GM21360 (cell line): Measurements from ENCODE around the gene POLE.

Experiments used
- ATAC-seq: cut with Tn5 transposase; IDR thresholded peaks from one replicate; pipeline ENCODE4 v1.9.1; 2021; ENCODE audit warnings: mild to moderate bottlenecking, moderate library complexity; ENCODE audit not compliant: unreplicated experiment

POLE gene

DNA sequence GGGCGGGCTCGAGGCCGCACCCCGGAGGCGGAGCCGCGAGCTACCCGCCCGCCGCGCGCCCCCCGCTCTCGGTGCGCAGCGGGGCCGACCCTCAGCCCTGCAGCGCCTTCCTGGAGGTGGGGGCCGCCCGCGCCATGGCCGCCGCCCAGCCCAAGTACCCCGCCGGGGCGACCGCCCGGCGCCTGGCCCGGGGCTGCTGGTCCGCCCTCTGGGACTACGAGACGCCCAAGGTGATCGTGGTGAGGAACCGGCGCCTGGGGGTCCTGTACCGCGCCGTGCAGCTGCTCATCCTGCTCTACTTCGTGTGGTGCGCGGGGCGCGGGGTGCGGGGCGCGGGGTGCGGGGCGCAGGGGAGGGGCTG lies 68.5 kb downstream of the POLE start, which contains the start of gene P2RX2:
TSS of gene P2RX2 (plus strand) at position 94 of the 361 bp plus-strand sequence. CDS start at position 135, 41 bp downstream.
- ATAC-seq, result no peak

DNA sequence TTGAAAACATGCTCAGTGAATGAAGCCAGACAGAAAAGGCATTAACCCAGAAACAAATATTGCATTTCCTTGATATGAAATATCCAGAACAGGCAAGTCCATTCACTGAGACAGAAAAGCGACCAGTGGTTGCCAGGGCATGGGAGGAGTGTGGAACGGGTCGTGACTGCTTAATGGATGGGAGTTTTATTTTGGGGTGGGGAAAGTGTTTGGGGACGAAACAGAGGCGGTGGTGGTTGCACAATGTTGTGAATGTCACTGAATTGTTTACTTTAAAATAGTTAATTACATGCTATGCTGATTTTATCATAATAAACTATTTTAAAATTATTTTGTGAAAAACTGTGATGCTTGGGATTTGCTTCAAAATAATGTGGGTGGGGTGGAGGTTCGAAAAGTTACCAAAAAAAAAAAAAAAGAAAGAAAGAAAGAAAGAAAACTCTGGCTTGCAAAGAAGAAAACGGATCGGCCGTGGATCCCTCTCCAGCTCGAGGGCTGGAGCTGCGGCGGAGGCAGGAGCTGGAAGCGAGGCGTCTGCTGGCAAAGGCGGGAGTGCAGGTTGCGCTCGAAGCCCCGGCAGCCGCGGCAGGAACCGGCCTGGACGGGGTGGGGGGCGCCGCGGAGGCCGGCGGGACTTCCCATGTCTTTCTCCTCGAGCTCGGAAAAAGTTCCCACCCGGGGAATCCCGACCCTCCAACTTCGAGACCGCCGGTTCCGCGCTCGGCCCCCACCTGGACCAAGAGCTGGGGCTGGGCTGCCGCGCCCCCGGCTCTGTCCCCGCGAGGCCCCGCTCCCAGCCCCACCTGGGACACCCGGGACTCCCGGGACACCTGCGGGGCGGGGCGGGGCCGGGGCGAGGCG lies 69.1 kb downstream of the POLE start:
- ATAC-seq, result no peak

DNA sequence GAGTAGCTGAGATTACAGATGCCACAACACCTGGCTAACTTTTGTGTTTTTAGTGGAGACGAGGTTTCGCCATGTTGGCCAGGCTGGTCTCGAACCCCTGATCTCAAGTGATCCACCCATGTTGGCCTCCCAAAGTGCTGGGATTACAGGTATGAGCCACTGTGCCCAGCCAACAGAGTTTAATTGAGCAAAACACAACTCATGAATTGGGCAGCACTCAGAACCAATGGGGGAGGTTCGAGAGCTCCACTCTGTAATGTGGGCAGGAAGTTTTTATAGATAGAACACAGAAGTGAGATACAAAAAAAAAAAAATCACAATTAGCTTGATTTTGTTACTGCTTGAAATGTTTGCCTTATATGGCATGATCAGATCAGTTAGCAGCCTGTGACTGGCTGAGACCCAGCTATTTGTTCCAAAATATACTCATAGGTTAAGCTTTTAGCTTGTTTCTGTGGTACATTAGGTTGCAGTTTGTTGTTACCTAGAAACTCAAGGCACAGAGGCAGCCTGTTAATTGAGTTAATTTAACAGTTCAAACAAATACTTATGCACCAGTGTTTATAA lies 69.9 kb downstream of the POLE start:
- ATAC-seq, result no peak

DNA sequence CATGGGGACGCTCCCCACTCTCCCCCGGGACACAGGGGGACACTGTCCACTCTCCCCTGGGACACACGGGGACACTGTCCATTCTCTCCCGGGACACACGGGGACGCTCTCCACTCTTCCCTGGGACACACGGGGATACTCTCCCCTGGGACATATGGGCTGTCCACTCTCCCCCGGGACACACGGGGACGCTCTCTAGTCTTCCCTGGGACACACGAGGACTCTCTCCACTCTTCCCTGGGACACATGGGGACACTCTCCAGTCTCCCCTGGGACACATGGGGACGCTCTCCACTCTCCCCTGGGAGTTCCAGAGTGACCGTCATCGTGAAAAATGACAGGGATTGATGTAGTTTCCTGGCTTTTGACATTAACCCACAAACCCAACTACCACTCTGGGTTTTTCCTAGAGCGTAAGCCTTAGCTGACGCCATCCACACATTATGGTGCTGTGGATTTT lies 71.5 kb downstream of the POLE start:
- ATAC-seq, result no peak

DNA sequence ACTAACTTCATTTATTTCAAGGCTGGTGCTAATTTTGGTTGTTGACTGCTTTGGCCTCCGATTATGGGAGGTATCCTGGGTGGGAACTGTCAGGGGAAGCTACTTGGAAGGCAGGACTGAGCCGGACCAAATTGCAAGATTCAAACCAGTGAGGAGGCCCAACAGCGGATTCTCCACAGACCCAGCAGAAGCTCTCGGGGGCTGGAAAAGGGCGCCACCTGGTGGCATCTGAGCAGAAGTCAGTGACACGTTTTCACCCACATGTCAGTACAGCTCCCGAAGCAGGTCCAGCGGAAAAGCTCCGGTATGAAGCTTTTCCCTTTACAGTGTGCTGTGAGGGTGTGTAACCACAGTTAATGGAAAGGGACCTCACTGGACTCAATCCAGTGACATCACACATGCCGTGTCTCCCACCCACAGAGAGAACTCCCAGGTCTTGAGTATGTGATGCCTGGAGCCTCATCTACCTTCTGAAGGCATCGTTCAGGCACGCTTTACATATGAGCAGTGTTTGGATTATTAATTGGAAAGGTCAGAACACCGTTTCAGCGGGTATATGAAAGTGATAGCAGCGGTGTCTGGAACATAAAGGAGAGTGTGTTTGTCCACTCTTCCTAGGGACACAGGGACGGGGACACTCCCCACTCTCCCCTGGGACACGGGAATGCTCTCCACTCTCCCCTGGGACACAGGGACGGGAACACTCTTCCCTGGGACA lies 72.1 kb downstream of the POLE start:
- ATAC-seq, result no peak

DNA sequence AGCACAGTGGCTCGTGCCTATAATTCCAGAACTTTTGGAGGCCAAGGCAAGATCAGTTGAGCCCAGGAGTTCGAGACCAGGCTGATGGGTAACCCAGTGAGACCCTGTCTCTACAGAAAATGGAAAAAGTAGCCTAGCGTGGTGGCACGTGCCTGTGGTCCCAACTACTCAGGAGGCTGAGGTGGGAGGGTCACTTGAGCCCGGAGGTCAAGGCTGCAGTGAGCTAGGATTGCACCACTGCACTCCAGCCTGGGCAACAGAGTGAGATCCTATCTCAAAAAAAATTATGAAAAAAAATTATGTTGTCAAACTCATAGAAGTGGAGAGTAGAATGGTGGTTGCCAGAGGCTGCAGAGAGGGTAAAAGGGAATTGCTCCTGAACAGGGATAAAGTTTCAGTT lies 73.1 kb downstream of the POLE start:
- no peak for ATAC-seq

DNA sequence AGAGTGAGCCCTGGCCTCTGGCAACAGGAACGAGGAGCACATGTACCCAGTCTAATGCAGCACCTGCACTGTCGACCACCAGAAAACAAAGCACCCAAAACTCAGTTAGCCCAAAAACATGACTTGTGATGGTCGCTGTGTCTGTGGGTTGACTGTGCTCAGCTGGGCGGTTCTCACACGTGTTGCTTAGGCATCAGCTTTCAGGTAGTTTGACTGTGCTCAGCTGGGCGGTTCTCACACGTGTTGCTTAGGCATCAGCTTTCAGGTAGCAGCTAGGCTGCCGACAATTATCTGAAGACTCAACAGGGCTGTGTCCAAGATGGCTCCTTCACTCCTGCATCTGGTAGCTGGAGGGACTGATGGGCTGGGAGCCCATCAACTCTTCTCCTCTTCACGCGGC lies 75.5 kb downstream of the POLE start:
- ATAC-seq, result no peak

DNA sequence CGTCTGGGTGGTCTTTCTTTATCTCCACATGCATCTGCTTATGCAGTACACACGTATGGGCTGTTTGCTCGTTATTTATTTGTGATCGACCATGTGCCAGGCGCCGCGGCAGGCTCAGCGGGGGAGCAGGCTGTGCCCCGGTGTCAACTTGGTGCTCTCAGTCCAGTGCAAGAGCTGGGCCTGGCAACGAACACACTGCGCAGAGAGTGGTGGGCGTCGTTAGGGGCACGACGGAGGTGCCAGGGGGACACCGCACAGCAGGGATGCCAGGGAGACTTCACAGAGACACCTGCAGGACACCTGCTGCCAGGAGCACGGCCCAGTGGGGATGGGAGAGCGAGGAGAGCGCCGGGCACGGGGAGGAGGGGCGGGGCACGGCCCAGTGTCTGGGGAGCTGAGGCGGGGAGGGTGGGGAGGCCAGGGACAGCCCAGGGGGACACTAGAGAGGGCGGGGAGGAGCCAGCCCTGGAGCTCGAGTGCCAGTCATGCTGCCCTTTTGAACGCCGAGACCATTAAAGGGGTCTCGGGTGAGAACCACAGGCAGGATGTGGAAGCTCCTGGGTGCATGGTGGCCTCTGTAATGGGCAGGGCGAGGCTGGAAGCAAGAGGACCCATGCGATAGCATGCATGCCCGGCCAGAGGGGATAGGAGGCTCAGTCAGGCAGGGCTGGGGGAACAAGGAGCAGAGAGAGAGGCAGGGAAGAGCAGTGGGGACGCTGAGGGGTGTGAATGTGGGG lies 76.1 kb downstream of the POLE start:
- ATAC-seq, result no peak

DNA sequence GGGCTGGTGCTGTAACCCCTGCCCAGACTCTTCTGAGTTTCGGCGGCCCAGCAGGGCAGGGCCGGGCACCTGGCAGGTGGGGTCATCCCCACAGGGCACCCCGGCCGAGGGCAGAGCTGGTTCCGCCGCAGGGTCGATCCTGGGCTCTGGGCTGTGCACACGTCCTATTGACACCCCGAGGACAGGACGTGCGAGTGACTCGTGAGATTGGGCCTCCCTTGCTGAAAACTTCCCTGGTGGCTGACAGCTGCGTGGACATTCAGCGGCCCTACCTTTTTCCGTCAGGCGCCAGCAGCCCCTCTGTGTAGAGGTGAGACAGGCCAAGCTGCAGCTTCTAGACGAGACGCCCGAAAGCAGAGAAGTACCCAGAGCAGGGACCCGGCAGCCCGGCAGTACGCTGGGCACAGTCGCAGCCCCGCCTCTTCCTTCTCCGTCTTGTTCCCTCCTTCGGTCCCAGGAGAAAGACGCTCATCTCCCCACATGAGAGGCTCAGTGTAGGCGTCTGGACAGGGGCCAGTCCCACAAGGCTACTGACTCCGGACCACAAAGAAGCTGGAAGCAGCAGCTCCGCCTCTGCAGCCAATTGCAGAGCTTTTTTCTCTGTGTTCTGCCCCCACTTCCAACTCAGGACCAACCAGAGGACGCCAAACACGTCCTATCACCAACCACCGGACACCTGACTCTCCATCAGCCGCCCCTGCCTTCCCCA lies 76.9 kb downstream of the POLE start, which contains the start of gene LRCOL1:
TSS of gene LRCOL1 (minus strand) at position 532 of the 709 bp plus-strand sequence. CDS start 4,331 bp downstream, outside the sequence.
- ATAC-seq, result no peak

DNA sequence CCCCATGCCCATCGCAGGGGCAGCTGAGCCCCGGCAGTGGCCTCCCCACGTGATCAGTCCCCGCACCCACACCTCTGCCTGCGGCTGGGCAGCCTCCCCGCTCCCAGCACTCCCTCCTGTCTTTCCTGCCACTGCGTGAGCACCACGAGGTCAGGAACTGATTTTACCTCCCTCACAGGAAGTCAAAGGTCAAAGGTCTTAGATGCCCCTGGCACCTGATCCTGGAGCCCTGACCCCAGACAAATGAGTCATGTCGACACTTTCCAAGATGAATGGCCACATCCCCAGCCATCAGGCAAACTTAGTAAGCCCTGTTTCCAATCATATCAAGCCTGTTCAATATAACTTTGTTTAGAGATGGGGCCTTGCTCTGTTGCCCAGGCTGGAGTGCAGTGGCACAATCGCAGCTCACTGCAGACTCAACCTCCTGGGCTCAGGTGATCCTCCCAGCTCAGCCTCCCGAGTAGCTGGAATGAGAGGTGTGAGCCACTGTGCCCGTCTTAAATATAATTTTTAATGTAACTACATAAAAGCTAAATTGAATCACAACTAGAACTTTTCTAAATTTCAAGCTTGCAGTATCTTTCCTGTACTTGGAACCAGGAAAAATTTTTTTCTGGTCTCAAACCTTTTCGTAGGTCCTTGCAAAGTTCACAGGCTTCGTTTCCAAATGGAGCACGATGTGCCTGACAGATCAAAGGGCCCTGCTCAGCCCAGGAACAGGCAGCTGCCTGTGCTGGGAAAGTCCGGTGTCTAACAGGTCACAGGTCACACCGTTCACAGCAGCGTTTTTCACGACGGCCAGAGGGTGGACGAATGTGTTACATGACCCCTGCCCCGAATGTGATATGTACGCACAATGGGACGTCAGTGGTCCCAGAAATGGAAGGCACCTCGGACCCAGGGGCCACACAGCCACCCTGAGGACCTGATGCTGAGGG lies 78.6 kb downstream of the POLE start:
- ATAC-seq, result no peak

DNA sequence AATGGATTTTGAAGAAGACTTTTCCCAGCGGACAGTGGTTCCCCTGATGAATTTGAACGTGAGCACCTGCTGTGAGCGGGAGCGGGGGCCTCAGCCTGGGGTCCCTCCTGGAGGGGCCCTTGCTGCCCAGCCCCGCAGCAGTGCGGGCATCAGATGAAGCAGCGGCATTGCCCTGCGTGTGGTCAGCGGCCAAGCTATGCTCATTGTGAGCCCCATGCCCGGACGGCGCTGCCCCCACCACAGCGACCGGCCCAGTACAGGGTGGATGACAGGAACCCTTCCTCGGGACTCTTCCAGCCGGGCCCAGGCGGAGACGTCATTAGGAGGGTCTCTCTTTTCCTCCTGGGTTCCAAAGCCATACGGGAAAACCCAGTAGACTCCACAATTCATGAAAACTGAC lies 80.2 kb downstream of the POLE start:
- no peak for ATAC-seq

DNA sequence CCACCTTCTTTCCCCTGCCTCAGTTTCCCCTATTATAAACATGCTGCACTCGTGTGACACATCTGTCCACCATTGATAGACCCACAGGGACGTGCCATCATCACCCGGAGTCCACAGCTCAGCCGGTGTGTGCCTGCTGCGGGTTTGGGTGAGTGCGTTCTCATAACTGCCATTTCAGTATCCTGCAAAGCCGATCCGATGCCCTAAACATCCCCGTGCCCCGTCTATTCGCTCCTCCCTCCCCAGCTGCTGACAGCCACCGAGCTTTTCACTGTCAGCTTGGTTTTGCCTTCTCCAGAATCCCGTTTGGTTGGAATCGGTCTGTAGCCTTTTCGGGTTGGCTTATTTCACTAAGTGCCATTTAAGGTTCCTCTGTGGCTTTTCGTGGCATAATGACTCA lies 80.7 kb downstream of the POLE start:
- ATAC-seq, result no peak

DNA sequence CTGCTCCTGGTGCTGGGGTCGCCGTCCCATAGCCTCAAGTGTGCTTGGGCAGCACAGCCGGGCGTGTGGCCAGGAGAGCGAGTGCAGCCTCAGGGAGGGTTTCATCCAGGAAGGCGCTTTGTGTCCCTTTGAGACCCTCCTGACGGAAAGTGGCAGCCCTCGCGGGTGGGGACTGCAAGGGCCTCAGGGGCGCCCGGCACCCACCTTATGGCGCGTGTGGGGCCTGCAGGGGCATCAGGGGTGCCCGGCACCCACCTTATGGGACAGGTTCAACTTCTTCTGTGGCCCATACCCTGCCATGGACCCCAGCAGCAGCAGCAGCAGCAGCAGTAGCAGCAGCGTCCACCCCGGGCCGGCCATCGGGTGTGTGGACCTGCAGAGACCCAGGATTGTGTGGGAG lies 81.2 kb downstream of the POLE start:
- no peak for ATAC-seq

DNA sequence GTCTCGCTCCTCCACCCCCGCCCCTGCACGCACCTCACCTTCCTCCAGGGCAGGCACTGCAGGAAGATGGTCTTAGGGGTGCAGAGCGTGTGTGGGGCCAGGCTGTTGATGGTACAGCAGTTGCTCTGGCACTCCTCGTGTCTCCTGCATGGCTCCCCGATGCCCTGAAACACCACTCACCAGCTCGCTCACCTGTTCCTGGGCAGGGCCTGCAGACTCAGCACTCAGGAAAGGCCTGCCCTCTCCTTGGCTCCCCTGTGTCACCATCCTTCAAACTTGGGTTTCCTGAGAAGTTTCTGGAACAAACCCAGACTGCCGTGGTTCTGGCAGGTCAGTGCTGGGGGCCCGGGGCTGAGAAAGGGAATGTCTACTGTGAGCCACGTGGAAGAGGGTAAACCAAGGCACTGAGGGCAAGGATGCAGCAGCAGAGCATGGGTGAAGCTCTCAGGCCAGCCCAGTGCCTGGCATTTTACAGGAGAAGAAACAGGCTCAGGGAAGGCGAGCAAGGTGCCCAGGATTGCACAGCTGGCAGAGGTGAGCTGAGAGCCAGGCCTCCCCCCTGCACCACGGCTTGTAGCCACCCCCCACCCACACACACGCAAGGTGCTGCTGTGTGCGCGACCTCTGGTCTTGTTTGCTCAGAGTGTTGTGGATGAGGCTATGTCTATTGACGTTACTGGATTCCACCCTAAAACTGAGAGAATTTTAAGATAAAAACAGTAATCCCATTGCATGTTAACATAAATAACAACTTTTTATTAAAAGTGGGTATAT lies 82.3 kb downstream of the POLE start:
- no peak for ATAC-seq

DNA sequence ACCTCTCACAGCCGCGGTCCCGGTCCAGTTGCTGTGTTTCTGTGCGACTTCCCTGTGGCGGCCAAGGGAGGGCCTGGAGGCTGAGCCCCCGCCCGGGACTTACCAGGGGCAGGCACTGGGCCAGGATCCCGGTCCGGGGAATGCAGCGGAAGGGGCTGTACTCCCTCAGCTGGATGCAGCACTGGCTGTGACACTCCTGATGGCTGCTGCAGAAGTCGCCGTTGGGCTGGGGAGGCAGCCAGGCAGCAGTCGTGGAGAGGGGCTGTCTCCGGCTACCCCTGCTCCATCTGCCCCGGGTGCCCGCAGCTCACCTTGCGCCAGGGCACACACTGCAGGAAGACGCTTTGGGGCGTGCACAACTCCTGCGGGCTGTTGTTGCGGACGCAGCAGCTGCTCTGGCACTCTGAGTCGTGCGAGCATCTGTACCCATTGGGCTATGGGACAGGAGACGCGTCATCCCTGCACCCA lies 83.0 kb downstream of the POLE start:
- no peak for ATAC-seq

DNA sequence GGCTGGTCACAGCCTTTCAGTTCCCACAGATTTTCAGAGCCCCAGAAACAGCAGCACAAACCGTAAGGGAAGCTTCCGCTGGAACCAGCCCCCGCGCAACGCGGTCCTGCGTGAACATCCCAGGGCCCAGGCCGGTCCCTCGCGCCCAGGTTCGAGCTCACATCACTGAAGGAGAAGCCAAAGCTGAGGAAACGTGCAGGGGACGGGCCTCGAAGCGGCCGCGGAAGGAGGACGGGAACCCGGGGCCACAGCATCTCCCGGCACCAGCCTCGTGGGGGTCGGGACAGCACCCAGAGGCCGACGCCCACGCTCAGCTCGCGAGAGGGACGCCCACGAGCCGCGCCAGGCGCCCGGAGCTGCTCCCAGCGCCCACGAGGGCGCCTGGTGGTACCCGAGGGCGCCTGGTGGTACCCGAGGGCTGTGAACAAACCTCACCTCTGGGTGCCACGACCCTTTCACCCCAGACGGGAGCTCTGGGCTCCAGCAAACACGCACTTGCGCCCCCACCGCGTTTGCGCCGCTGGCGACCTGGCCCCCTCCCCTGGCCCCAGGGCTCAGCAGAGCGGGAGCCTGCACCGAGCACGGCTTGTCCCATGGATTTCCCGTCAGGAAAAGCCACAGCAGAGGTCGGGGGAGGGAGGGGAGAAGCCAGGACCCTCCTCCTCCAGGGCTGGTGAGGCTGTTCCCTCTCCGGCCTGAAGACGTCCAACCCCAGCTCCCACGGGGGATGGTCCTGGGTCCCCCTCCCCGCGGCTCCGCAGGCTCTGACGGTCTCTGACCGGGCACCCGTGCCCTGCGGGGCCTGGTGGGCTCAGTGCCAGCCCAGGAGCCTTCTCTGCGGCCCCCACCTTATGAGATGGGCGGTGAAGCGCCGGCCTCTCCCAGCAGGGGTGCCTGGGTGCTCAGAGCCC lies 83.6 kb downstream of the POLE start:
- ATAC-seq, result no peak

DNA sequence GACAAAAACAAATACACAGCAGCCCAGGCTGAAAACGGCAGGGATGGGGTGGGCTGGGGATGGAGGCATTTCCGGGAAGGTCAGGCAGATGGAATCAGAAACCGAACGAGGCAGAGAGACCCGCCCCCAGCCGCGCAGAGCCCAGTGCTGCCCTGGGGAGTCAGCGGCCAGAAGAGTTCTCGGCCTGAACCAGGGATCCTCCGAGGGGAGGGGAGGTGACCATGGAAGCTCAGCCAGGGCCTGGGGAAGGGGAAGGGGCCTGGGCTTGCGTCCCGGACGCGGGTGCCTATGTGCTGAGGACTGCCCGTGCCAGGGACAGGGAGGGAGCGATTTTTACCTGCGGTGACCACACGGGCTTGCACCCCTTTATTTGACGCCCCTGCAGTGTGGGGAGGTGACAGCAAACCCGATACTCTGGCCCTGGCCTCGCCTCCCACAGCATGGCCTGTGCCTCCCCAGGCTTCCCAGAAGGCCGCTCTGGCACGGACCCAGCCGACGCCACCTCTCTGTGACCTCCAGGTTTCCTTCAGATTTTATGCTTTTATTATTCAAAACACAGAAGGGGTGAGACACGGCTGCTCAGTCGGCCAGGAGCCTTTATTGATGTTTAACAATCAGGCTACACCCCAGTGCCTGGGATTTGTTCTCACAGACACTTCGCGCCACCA lies 84.4 kb downstream of the POLE start:
- no peak for ATAC-seq
